Right lobe of liver (tissue), 4 donors: ENCODE data around the gene GRK4.
A peak's percentile ranks its signal among the peaks of the same experiment; 100 is the strongest.

Experiments used
- POLR2A ChIP-seq: fragments of 450-650 bp; IDR thresholded peaks from one replicate; pipeline ENCODE4 v1.6.1; 2017; ENCODE audit warnings: antibody characterized with exemption, mild to moderate bottlenecking
- TF ChIP-seq, protein P1 (sequence below), 4 donors: fragments of 200-600 bp in 3 of 4; fragments of 450-650 bp in 1 of 4; IDR thresholded peaks; one replicate each; pipeline versions ENCODE4 v1.5.1 to v1.8.0; 2016 to 2022; ENCODE audit warnings: antibody characterized with exemption in 4 of 4, mild to moderate bottlenecking in 2 of 4
- donor health status: DM: no; HTN: no; CAD: no.
- donor health status: DM: no; HTN: no; CAD: no.
- donor health status: DM: no; HTN: yes; CAD: no.

DNA sequence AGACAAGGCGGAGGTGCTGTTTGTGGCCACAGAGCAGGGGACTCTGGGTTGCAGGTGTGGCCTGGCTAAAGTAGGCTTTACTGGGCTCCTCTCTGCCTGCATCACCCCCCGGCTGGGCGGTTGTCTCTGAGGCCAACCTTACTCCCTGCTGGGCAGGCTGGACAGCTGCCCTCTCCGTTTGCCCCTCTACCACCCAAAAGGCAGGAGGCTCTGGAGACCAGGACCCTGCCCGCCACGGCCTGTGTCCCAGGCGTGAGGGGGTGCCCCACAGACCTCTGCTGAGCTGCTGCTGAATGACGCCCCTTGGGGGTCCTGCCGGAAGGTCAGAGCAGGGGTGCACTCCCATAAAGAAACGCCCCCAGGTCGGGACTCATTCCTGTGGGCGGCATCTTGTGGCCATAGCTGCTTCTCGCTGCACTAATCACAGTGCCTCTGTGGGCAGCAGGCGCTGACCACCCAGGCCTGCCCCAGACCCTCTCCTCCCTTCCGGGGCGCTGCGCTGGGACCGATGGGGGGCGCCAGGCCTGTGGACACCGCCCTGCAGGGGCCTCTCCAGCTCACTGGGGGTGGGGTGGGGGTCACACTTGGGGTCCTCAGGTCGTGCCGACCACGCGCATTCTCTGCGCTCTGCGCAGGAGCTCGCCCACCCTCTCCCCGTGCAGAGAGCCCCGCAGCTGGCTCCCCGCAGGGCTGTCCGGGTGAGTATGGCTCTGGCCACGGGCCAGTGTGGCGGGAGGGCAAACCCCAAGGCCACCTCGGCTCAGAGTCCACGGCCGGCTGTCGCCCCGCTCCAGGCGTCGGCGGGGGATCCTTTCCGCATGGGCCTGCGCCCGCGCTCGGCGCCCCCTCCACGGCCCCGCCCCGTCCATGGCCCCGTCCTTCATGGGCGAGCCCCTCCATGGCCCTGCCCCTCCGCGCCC is 110.0 kb downstream of the GRK4 start:
- TF ChIP-seq POLR2A, result peak; percentile 13
- TF ChIP-seq, protein P1, sequence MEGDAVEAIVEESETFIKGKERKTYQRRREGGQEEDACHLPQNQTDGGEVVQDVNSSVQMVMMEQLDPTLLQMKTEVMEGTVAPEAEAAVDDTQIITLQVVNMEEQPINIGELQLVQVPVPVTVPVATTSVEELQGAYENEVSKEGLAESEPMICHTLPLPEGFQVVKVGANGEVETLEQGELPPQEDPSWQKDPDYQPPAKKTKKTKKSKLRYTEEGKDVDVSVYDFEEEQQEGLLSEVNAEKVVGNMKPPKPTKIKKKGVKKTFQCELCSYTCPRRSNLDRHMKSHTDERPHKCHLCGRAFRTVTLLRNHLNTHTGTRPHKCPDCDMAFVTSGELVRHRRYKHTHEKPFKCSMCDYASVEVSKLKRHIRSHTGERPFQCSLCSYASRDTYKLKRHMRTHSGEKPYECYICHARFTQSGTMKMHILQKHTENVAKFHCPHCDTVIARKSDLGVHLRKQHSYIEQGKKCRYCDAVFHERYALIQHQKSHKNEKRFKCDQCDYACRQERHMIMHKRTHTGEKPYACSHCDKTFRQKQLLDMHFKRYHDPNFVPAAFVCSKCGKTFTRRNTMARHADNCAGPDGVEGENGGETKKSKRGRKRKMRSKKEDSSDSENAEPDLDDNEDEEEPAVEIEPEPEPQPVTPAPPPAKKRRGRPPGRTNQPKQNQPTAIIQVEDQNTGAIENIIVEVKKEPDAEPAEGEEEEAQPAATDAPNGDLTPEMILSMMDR (IDR thresholded peaks at IDR 0.05), result no peak
